Mucosa of stomach (tissue), 1 donor: ENCODE results near the gene NAGS.
"Not testable (repeated sequence)": the region's sequence is repeated elsewhere in the genome, so short reads cannot be mapped to it uniquely, and the experiment has no call there.

Experiments
- H3K27me3 ChIP-seq: one replicate; pipeline ENCODE4 v1.7.0; 2013; ENCODE audit warnings: mild to moderate bottlenecking, low read length; ENCODE audit not compliant: control insufficient read depth, insufficient read depth
- H3K36me3 ChIP-seq: one replicate; pipeline ENCODE4 v1.7.0; 2013; ENCODE audit warnings: low read length; ENCODE audit not compliant: control insufficient read depth, insufficient read depth
- H3K4me1 ChIP-seq: one replicate; pipeline ENCODE4 v1.7.0; 2013; ENCODE audit warnings: mild to moderate bottlenecking, low read length; ENCODE audit not compliant: control insufficient read depth, insufficient read depth
- H3K4me3 ChIP-seq: one replicate; pipeline ENCODE4 v1.7.0; 2013; ENCODE audit warnings: low read length
- H3K9ac ChIP-seq: one replicate; pipeline ENCODE4 v1.7.0; 2013; ENCODE audit warnings: mild to moderate bottlenecking, low read length, moderate library complexity
- H3K9me3 ChIP-seq: one replicate; pipeline ENCODE4 v1.7.0; 2013; ENCODE audit warnings: mild to moderate bottlenecking, low read length, moderate library complexity; ENCODE audit not compliant: control insufficient read depth
- donor health status: Pancreatic carcinoma.

NAGS gene, protein sequence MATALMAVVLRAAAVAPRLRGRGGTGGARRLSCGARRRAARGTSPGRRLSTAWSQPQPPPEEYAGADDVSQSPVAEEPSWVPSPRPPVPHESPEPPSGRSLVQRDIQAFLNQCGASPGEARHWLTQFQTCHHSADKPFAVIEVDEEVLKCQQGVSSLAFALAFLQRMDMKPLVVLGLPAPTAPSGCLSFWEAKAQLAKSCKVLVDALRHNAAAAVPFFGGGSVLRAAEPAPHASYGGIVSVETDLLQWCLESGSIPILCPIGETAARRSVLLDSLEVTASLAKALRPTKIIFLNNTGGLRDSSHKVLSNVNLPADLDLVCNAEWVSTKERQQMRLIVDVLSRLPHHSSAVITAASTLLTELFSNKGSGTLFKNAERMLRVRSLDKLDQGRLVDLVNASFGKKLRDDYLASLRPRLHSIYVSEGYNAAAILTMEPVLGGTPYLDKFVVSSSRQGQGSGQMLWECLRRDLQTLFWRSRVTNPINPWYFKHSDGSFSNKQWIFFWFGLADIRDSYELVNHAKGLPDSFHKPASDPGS

DNA sequence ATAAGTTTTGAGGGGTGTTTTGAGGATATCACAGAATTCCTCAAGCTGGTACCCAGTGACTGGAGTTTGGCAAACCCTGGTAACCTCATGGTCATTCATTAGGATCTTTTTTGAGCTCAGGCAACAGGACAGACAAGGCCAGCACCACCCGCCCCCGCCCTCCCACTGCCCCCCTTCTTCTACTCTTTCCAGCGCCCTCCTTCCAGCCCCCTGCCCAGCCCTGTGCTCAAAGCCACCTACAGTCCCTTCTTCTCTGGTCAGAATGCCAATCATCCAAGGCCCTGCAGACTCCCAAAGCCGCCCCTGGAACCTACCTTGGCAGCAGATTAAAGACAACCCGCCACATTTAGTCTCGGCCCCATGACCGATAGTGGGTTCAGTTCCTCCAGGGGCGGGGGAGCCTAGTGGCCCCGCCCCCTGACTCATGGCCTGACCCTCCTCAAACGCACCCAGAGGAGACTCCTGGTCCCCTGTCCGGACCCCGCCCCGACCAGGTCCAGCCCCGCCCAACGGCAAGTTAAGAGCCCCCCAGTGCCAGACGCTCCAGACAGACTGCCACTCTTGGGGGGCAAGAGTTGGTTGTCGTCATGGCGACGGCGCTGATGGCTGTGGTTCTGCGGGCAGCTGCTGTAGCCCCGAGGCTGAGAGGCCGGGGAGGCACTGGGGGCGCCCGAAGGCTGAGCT lies at the start of gene NAGS:
TSS of gene NAGS (plus strand) at position 546 of the 684 bp plus-strand sequence. CDS start at position 588, 42 bp downstream.
- Histone ChIP-seq H3K27me3 (peaks cover 39% of the 10 kb centered on the region), H3K9ac (no peak within 1 kb of the TSS), H3K9me3 (no peaks in the 10 kb centered on the region), H3K4me1 (peaks cover 39% of the 10 kb centered on the region), H3K36me3 (no peaks in the 10 kb centered on the region), H3K4me3 (no peak within 1 kb of the TSS)

GRCh38 chr17:43956222-43956621 lies 48.2 kb upstream of the NAGS start:
- H3K4me3 ChIP-seq, result no peak overlapping the region
- H3K9ac ChIP-seq, result no peak overlapping the region
- H3K27me3 ChIP-seq, result peaks cover 43% of the 10 kb centered on the region

GRCh38 chr17:43958748-43959352 lies 45.6 kb upstream of the NAGS start:
- H3K36me3 ChIP-seq, result no peaks in the 10 kb centered on the region
- no peak overlapping the region for H3K4me3 ChIP-seq
- H3K4me1 ChIP-seq, result no peaks in the 10 kb centered on the region
- H3K27me3 ChIP-seq, result peaks cover 21% of the 10 kb centered on the region
- H3K9ac ChIP-seq, result no peak overlapping the region
- no peaks in the 10 kb centered on the region for H3K9me3 ChIP-seq

More at GRCh38 chr17:43956222-43956621, 48.2 kb upstream of the NAGS start:
- peaks cover 10% of the 10 kb centered on the region for H3K4me1 ChIP-seq
- H3K36me3 ChIP-seq, result no peaks in the 10 kb centered on the region
- H3K9me3 ChIP-seq, result no peaks in the 10 kb centered on the region

GRCh38 chr17:43961292-43961691 lies 43.1 kb upstream of the NAGS start:
- not testable (repeated sequence) for H3K36me3 ChIP-seq, H3K9ac ChIP-seq, H3K4me3 ChIP-seq, H3K4me1 ChIP-seq, H3K27me3 ChIP-seq, H3K9me3 ChIP-seq

DNA sequence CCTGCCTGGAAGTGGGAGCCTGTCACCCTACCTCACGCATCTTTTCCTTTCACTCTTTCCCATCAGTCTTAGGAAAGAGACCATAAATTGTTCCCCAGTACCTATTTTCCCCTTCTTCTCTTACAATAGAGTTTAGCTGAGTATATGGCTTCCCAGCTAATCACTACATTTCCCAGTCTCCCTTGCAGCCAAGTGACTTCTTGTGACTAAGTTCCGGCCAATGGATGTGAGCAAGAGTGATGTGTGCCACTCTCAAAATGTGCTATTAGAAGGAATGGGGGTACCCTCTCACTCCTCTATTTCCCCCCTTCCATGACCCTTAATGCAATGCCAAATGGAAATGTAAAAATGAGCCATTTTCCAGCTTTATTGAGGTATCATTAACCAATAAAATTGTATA lies 42.5 kb upstream of the NAGS start:
- Histone ChIP-seq H3K36me3 (no peaks in the 10 kb centered on the region), H3K27me3 (peaks cover 4% of the 10 kb centered on the region), H3K9me3 (no peaks in the 10 kb centered on the region), H3K9ac (no peak overlapping the region), H3K4me1 (no peaks in the 10 kb centered on the region), H3K4me3 (no peak overlapping the region)

DNA sequence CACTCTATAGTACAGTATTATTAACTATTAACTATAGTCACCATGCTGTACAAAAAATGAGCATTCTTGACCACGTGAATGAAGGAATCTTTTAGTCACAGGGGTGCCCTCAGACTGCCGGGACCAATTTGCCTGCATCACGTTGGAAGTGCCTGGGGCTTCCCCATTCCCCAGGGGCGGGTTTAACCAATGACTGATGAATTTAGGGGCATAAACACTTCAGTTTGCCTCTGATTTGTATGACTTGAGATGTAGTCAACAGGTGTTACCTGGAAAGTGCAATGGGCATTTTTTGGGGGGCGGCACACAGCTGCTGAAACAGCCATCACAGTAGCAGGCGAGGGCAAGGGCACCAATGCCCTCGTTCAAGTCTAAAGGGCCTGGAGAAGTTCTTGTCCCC lies 41.9 kb upstream of the NAGS start:
- H3K4me1 ChIP-seq, result no peaks in the 10 kb centered on the region
- no peaks in the 10 kb centered on the region for H3K9me3 ChIP-seq
- H3K4me3 ChIP-seq, result no peak overlapping the region
- no peak overlapping the region for H3K9ac ChIP-seq
- H3K27me3 ChIP-seq, result peaks cover 4% of the 10 kb centered on the region
- H3K36me3 ChIP-seq, result no peaks in the 10 kb centered on the region

DNA sequence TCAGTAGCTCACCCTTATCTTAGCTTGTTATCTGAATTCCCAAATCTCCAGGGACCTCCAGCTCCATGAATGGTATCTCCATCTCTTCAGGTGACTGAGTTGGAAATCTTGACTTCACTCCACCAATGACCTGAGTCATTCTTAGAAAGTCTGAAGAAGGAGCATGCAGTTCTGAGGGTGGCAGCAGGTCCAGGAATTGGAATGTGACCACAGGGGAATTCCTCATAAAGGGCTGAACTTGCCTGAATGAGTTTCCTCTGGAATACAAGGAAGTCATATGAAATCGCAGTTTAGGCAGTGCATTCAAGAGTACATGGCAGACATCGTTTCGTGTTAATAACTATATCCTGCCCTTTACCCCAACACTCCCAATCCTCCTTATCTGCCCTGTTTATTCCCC lies 38.1 kb upstream of the NAGS start:
- Histone ChIP-seq H3K27me3 (peaks cover 8% of the 10 kb centered on the region), H3K4me1 (no peaks in the 10 kb centered on the region), H3K36me3 (no peaks in the 10 kb centered on the region), H3K9ac (no peak overlapping the region), H3K4me3 (no peak overlapping the region), H3K9me3 (no peaks in the 10 kb centered on the region)

- Histone ChIP-seq H3K9ac (no peak overlapping the region), H3K36me3 (no peaks in the 10 kb centered on the region), H3K4me1 (no peaks in the 10 kb centered on the region), H3K4me3 (no peak overlapping the region), H3K9me3 (no peaks in the 10 kb centered on the region), H3K27me3 (peaks cover 4% of the 10 kb centered on the region)
Measured at GRCh38 chr17:43967251-43967875, 37.1 kb upstream of the NAGS start.

- Histone ChIP-seq H3K4me1 (no peaks in the 10 kb centered on the region), H3K9ac (no peak overlapping the region), H3K27me3 (peaks cover 16% of the 10 kb centered on the region), H3K9me3 (no peaks in the 10 kb centered on the region), H3K4me3 (no peak overlapping the region), H3K36me3 (no peaks in the 10 kb centered on the region)
Measured at GRCh38 chr17:43970366-43970765, 34.1 kb upstream of the NAGS start.

DNA sequence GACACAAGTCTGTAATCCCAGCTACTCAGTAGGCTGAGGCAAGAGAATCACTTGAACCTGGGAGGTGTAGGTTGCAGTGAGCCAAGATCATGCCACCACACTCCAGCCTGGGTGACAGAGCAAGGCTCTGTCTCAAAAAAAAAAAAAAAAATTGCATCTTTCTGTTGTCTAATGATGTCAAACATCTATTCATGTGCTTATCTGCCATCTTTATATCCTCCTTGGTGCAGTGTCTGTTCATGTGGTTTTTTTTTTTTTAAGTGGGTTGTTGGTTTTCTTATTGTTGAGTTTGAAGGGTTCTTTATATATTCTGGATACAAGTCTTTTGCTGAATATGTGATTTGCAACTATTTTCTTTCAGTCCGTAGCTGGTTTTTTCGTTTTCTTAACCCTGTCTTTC lies 33.0 kb upstream of the NAGS start:
- not testable (repeated sequence) for H3K9me3 ChIP-seq, H3K9ac ChIP-seq, H3K4me1 ChIP-seq, H3K4me3 ChIP-seq, H3K36me3 ChIP-seq
- H3K27me3 ChIP-seq, result peaks cover 16% of the 10 kb centered on the region

GRCh38 chr17:43972444-43973212 lies 31.8 kb upstream of the NAGS start:
- not testable (repeated sequence) for H3K9me3 ChIP-seq, H3K9ac ChIP-seq, H3K4me1 ChIP-seq, H3K36me3 ChIP-seq, H3K4me3 ChIP-seq
- peaks cover 27% of the 10 kb centered on the region for H3K27me3 ChIP-seq
